ENCODE measurements around the gene CAB39L.

CAB39L gene

GRCh38 chr13:49399801-49400472 is 43.9 kb downstream of the CAB39L start:
- DNase-seq (ENCODE audit: low read depth) = no peak

GRCh38 chr13:49395878-49396380 is 47.9 kb downstream of the CAB39L start:
- no peak for DNase-seq (ENCODE audit: low read depth)

GRCh38 chr13:49395451-49395865 is 48.4 kb downstream of the CAB39L start:
- DNase-seq (ENCODE audit: low read depth) = no peak

- DNase-seq (ENCODE audit: low read depth) = no peak
Measured at GRCh38 chr13:49388091-49388635, 55.7 kb downstream of the CAB39L start.

GRCh38 chr13:49386664-49387063 is 57.2 kb downstream of the CAB39L start:
- DNase-seq (ENCODE audit: low read depth) = no peak

GRCh38 chr13:49376121-49376520 is 67.7 kb downstream of the CAB39L start:
- DNase-seq (ENCODE audit: low read depth) = no peak

GRCh38 chr13:49374585-49375290 is 69.1 kb downstream of the CAB39L start:
- no peak for DNase-seq (ENCODE audit: low read depth)

- DNase-seq (ENCODE audit: low read depth) = no peak
Measured at GRCh38 chr13:49373716-49374115, 70.1 kb downstream of the CAB39L start.

GRCh38 chr13:49371943-49372613 is 71.8 kb downstream of the CAB39L start:
- DNase-seq (ENCODE audit: low read depth) = no peak

- no peak for DNase-seq (ENCODE audit: low read depth)
Measured at GRCh38 chr13:49370371-49370770, 73.5 kb downstream of the CAB39L start.

- no peak for DNase-seq (ENCODE audit: low read depth)
Measured at GRCh38 chr13:49369866-49370265, 74.0 kb downstream of the CAB39L start.

GRCh38 chr13:49368688-49369087 is 75.2 kb downstream of the CAB39L start:
- DNase-seq (ENCODE audit: low read depth) = no peak

- no peak for DNase-seq (ENCODE audit: low read depth)
Measured at GRCh38 chr13:49367640-49368422, 76.0 kb downstream of the CAB39L start.

- no peak for DNase-seq (ENCODE audit: low read depth)
Measured at GRCh38 chr13:49366841-49367240, 77.0 kb downstream of the CAB39L start.

- no peak for DNase-seq (ENCODE audit: low read depth)
Measured at GRCh38 chr13:49357694-49358093, 86.2 kb downstream of the CAB39L start.

GRCh38 chr13:49356223-49356622 is 87.6 kb downstream of the CAB39L start:
- no peak for DNase-seq (ENCODE audit: low read depth)

- DNase-seq (ENCODE audit: low read depth) = no peak
Measured at GRCh38 chr13:49354719-49355118, 89.1 kb downstream of the CAB39L start.

- DNase-seq (ENCODE audit: low read depth) = no peak
Measured at GRCh38 chr13:49353908-49354307, 90.0 kb downstream of the CAB39L start.

- no peak for DNase-seq (ENCODE audit: low read depth)
Measured at GRCh38 chr13:49351871-49352270, 92.0 kb downstream of the CAB39L start.

GRCh38 chr13:49348751-49349150 is 95.1 kb downstream of the CAB39L start:
- DNase-seq (ENCODE audit: low read depth) = no peak

- no peak for DNase-seq (ENCODE audit: low read depth)
Measured at GRCh38 chr13:49347650-49348385, 96.0 kb downstream of the CAB39L start.
